Tibial artery (tissue), 4 donors: ENCODE measurements around the gene ESF1.

Experiments
- DNase-seq, 2 donors: peaks; one replicate each; pipeline ENCODE4 v3.0.0-alpha.2; 2019
- H3K27ac ChIP-seq, 2 donors: fragments of 200-600 bp; sonication (generic) in 1 of 2; 1 replicate in 1 of 2; 2 replicates in 1 of 2; pipeline ENCODE4 v1.5.1; 2018 to 2019; ENCODE audit warnings: mild to moderate bottlenecking in 1 of 2
- H3K27me3 ChIP-seq, 2 donors: fragments of 200-600 bp; sonication (generic) in 1 of 2; one replicate each; pipeline versions ENCODE4 v1.5.1 to v1.6.0; 2016 to 2019
- H3K36me3 ChIP-seq, 3 donors: fragments of 200-600 bp; sonication (generic) in 2 of 3; one replicate each; pipeline ENCODE4 v1.5.1; 2016 to 2019; ENCODE audit warnings: mild to moderate bottlenecking in 2 of 3
- H3K4me1 ChIP-seq, 4 donors: fragments of 200-600 bp; sonication (generic) in 2 of 4; 1 replicate in 3 of 4; 2 replicates in 1 of 4; pipeline ENCODE4 v1.5.1; 2016 to 2019
- H3K4me3 ChIP-seq, 2 donors: fragments of 200-600 bp; sonication (generic) in 1 of 2; 1 replicate in 1 of 2; 2 replicates in 1 of 2; pipeline ENCODE4 v1.5.1; 2018 to 2019; ENCODE audit warnings: mild to moderate bottlenecking in 2 of 2
- H3K9me3 ChIP-seq, 3 donors: fragments of 200-600 bp; sonication (generic) in 1 of 3; one replicate each; pipeline ENCODE4 v1.5.1; 2016 to 2019
- intact Hi-C: fragments of 100-400 bp; cut with DNase I; formaldehyde crosslinking; loops from one replicate; pipeline ENCODE4 v1.15.0; 2023; ENCODE audit warnings: low total_unique reads
- TF ChIP-seq, protein P1 (sequence below), 2 experiments: fragments of 200-600 bp in 1 of 2; fragments of 450-650 bp in 1 of 2; IDR thresholded peaks; one replicate each; pipeline ENCODE4 v1.5.1; 2017 to 2019; ENCODE audit warnings: antibody characterized with exemption in 2 of 2, mild to moderate bottlenecking in 1 of 2, moderate library complexity in 1 of 2

The ESF1 gene

GRCh38 chr20:13813910-13814309 lies 29.2 kb upstream of the ESF1 start:
- H3K36me3 ChIP-seq: peaks cover 61 to 88% (median 87%) of the 10 kb centered on the region in 3 donors
- TF ChIP-seq, protein P1, sequence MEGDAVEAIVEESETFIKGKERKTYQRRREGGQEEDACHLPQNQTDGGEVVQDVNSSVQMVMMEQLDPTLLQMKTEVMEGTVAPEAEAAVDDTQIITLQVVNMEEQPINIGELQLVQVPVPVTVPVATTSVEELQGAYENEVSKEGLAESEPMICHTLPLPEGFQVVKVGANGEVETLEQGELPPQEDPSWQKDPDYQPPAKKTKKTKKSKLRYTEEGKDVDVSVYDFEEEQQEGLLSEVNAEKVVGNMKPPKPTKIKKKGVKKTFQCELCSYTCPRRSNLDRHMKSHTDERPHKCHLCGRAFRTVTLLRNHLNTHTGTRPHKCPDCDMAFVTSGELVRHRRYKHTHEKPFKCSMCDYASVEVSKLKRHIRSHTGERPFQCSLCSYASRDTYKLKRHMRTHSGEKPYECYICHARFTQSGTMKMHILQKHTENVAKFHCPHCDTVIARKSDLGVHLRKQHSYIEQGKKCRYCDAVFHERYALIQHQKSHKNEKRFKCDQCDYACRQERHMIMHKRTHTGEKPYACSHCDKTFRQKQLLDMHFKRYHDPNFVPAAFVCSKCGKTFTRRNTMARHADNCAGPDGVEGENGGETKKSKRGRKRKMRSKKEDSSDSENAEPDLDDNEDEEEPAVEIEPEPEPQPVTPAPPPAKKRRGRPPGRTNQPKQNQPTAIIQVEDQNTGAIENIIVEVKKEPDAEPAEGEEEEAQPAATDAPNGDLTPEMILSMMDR (IDR thresholded peaks at IDR 0.05): no peak
- no peak overlapping the region for H3K27ac ChIP-seq
- no peaks in the 10 kb centered on the region for H3K27me3 ChIP-seq
- no peak overlapping the region for H3K4me3 ChIP-seq
- intact Hi-C loops: no loop called here
- no peaks in the 10 kb centered on the region for H3K9me3 ChIP-seq
- no peak for DNase-seq
- H3K4me1 ChIP-seq: no peaks in the 10 kb centered on the region

GRCh38 chr20:13810446-13810845 lies 25.7 kb upstream of the ESF1 start:
- H3K27ac ChIP-seq: no peak overlapping the region
- no peaks in the 10 kb centered on the region for H3K9me3 ChIP-seq
- no peak overlapping the region for H3K4me3 ChIP-seq
- no peaks in the 10 kb centered on the region for H3K27me3 ChIP-seq
- intact Hi-C loops: no loop called here
- H3K36me3 ChIP-seq: peaks cover 63 to 95% (median 81%) of the 10 kb centered on the region in 3 donors
- DNase-seq: no peak
- no peaks in the 10 kb centered on the region for H3K4me1 ChIP-seq
- TF ChIP-seq, protein P1 (IDR thresholded peaks at IDR 0.05): no peak

DNA sequence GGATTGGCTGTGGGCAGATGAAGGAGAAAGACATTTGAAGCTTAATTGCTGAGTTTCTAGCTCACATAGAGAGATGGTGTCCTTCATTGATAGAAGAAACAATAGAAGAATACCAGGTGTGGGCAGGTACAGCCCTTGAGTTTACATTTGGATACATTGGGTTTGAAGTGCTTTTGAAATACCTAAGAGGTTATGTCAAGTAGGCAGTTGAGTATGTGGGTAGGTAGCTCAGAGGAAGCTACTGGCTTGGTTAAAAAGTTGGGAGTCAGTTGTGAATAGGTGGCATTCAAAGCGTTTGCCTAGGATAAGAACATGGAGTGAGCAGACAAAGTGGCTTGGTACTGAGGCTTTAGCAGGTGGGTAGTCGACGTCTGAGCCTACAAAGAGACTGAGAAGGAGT lies 25.1 kb upstream of the ESF1 start:
- Histone ChIP-seq H3K4me1 (no peaks in the 10 kb centered on the region), H3K36me3 (peaks cover 58 to 92% (median 81%) of the 10 kb centered on the region in 3 donors), H3K4me3 (no peak overlapping the region), H3K27ac (no peak overlapping the region), H3K9me3 (no peaks in the 10 kb centered on the region), H3K27me3 (no peaks in the 10 kb centered on the region)
- intact Hi-C loops: no loop called here
- no peak for DNase-seq
- TF ChIP-seq, protein P1 (IDR thresholded peaks at IDR 0.05): no peak

DNA sequence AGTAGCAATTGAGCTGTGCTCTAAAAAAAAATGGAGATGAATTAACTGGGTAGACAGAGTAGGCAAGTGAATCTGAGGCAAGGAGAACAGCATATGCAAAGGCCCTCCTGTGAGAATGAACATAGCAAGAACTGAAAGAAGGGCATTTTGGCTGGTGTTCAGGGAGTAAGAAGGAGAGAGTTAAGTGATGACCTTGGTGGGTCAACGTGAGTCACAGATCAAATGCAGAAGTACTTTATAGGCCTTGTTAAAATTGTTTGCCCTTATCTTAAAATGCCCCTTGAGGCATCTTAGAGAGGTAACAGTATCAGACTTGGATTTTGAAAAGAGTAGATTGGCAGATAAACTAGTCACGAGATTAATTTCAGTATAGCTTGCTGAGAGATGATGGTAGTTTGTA lies 24.7 kb upstream of the ESF1 start:
- DNase-seq: no peak
- H3K27ac ChIP-seq: no peak overlapping the region
- H3K9me3 ChIP-seq: no peaks in the 10 kb centered on the region
- intact Hi-C loops: no loop called here
- H3K4me1 ChIP-seq: no peaks in the 10 kb centered on the region
- H3K36me3 ChIP-seq: peaks cover 53 to 91% (median 76%) of the 10 kb centered on the region in 3 donors
- TF ChIP-seq, protein P1 (IDR thresholded peaks at IDR 0.05): no peak
- no peak overlapping the region for H3K4me3 ChIP-seq
- H3K27me3 ChIP-seq: no peaks in the 10 kb centered on the region

GRCh38 chr20:13800728-13801134 lies 16.0 kb upstream of the ESF1 start:
- H3K27ac ChIP-seq: peak overlapping the region in 1 of 2 donors; percentile 43
- no peaks in the 10 kb centered on the region for H3K27me3 ChIP-seq
- intact Hi-C loops: no loop called here
- H3K9me3 ChIP-seq: no peaks in the 10 kb centered on the region
- TF ChIP-seq, protein P1 (IDR thresholded peaks at IDR 0.05): no peak
- no peak overlapping the region for H3K4me3 ChIP-seq
- peaks cover 0 to 16% (median 8%) of the 10 kb centered on the region in 4 donors for H3K4me1 ChIP-seq
- H3K36me3 ChIP-seq: peaks cover 64 to 68% (median 68%) of the 10 kb centered on the region in 3 donors
- DNase-seq: peak; percentile 43 to 71

GRCh38 chr20:13799974-13800373 lies 15.3 kb upstream of the ESF1 start:
- intact Hi-C loops: no loop called here
- peaks cover 68 to 72% (median 71%) of the 10 kb centered on the region in 3 donors for H3K36me3 ChIP-seq
- H3K27me3 ChIP-seq: no peaks in the 10 kb centered on the region
- no peak for DNase-seq
- TF ChIP-seq, protein P1 (IDR thresholded peaks at IDR 0.05): no peak
- no peak overlapping the region for H3K4me3 ChIP-seq
- peaks cover 0 to 16% (median 8%) of the 10 kb centered on the region in 4 donors for H3K4me1 ChIP-seq
- peak overlapping the region in 1 of 2 donors; percentile 43 for H3K27ac ChIP-seq
- no peaks in the 10 kb centered on the region for H3K9me3 ChIP-seq
